Stimulated activated CD4-positive, alpha-beta T cell treated with anti-CD3 and anti-CD28 coated beads, TNF-alpha, amount 100 ng/mL, for 4 hours (primary cell): Measurements from ENCODE around the gene AGPS.
"Not testable (repeated sequence)": the region's sequence is repeated elsewhere in the genome, so short reads cannot be mapped to it uniquely, and the experiment has no call there.

Experiments used
- DNase-seq, 3 experiments: peaks; one replicate each; pipeline ENCODE4 v3.0.0-alpha.2; 2020; ENCODE audit warnings: low read depth in 3 of 3

The AGPS gene

DNA sequence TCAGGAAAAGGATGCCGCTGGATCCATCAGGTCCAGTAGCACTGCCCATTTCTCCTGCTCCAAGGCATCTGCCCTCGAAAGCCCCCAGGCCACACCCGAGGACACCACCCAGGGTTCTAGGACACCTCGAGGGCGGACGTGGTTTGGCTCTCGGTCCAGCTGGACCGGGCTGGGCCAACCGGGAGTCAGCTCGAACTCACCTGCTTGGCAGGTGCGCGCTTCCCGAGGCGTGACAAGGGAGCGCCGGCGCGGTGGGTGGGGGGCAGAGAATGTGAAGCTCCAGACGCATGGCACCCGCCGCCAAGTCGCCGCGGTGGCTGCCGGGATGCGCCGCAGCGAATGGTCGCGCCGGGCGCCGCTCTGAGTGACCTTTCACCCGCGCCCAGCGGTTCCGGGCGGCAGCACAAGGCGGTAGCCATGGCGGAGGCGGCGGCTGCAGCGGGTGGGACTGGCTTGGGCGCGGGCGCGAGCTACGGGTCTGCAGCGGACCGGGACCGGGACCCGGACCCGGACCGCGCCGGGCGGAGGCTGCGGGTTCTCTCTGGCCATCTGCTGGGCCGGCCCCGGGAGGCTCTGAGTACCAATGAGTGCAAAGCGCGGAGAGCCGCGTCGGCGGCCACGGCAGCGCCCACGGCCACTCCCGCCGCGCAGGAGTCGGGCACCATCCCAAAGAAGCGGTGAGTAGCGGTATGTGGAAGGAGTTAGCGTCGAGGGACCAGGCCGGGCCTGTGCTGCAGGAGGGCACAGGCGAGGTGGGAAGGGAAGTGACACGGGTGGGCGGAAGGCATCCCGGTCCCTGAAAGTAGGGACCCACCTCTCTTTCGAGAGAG is at the start of gene AGPS:
TSS of gene AGPS (plus strand) at position 401 of the 830 bp plus-strand sequence. CDS start at position 418, 17 bp downstream.
- peak; percentile 40 to 61 (median 56) for DNase-seq

DNA sequence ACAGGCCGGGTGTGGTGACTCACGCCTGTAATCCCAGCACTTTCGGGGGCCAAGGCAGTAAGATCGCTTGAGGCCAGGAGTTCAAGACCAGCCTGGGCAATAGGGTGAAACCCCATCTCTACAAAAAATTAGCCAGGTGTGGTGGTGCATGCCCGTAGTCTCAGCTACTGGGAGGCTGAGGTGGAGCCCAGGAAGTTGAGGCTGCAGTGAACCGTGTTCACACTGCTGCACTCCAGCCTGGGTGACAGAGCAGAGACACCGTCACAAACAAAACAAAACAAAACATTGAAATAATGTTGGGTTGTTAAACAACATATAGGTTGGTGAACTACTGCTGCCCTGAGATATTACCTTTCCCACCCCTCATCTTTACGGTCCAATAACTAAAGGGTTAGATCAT is 48.8 kb upstream of the AGPS start:
- no peak for DNase-seq

DNA sequence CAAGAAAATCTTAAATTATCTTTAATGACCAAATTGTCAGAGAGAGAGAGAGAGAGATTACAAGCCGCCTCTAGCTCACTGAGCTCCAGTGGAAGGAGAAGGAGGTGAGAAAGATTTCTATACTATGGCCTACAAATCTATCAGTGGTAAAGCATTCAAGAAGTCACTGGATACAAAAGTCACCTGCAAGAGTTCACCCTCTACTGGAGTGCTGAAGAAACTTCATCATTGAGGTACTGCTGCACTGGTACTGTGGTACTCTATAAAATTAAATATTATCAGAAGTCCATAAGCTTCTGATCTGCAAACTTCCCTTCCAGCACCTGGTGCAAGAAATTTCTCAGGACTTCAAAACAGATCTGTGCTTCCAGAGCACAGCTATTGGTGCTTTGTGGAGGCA is 48.3 kb upstream of the AGPS start:
- DNase-seq = no peak

DNA sequence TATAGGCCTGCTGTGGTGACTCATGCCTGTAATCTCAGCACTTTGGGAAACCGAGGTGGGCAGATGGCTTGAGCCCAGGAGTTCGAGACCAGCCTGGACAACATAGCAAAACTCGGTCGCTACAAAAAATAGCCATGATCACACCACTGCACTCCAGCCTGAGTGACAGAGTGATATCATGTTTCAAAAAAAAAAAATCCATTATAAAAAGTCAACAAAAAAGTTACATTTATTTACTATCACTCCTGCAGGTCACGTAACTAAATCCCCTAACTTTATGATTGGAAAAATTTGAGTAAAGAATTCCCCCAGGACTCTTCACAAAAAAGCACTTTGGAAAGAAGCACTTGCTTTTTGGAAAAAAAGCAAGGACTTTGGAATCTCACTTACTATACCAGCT is 46.4 kb upstream of the AGPS start:
- DNase-seq = no peak

DNA sequence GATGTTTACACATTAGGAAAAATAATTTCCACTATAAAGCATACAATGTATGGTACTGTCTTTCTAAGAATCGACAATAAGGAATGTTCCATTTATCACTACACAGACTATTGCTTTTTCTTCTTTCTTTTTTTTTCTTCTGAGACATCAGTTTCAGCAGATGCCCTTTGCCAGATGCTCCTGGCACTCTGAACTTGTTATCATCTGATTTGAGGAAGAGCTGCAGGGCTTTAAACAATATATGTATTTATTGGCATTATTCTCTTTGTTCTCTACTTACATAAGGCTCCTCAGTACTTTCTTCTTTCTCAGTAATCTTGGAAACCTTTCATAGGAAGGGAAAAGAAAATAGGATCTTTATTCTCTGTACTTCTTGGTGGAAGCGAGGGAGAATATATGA is 45.0 kb upstream of the AGPS start:
- no peak for DNase-seq

DNA sequence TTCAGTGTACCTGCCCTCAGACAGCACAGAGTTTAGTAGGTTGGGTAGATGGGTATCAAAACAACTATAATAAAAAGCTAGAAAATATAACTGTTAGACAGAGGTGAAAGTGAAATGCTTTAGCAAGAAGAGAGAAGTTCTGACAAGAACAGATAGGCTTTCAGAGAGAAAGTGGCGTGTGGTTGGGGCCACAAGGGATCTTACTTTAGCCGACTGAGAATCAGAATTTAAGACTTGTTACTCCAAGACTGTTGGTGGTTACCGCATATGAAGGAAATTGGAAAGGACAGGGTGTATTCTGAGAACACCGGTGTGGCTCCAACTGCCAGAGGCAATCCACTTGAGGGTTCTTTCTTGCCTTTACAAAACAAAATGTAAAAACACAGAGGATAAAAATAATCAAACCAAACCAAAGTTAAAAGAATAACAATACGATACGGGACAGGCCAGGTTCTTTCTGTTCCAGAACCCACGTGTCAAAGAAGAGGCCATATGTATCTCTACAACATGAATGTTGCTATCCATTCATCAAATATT is 44.4 kb upstream of the AGPS start:
- DNase-seq = no peak

DNA sequence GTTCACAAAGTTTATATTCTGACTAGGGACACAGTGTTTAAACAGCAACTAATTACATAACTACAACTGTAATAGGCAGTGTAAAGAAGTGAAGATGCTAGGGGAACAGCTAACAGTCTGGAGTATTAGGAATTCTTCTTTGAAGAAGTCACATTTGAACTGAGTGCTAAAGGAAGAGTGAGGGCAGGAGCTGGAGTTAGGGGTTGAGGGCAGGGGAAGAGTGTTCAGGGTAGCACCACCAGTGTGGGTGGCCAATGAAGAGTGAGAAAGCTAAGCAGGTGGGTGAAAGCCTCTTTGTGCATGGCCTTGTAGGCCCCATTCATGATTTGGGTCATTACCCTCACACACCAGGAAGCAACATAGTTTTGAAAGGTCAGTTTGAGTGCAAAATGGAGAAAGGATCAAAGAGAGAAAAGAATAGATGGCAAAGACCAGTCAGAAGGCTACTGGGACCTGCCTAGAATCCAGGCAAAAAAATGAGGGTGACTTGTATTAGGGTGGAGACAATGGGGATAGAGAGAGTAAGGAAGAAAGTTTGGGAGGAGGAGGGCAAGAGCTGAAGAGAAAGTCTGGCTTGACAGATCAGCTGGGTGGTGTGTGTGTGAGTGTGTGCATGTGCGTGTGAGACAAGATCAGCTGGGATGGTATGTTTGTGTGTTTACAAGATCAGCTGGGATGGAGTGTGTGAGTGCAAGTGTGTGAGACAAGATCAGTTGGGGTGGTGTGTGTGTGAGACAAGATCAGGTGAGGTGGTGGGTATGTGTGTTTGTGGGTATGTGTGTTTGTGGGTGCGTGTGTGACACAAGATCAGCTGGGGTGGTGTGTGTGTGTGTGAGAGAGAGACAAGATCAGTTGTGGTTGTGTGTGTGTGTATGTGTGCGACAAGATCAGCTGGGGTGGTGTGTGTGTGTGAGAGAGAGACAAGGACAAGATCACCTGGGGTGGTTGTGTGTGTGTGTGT is 43.6 kb upstream of the AGPS start:
- DNase-seq = no peak

DNA sequence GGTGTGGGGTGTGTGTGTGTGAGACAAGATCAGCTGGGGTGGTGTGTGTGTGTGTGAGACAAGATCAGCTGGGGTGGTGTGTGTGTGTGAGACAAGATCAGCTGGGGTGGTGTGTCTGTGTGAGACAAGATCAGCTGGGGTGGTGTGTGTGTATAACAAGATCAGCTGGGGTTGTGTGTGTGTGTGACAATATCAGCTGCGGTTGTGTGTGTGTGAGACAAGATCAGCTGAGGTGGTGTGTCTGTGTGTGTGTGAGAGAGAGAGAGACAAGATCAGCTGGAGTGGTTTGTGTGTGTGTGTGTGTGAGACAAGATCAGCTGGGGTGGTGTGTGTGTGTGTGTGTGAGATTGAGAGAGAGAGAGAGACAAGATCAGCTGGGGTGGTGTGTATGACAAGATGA is 41.9 kb upstream of the AGPS start:
- not testable (repeated sequence) for DNase-seq

DNA sequence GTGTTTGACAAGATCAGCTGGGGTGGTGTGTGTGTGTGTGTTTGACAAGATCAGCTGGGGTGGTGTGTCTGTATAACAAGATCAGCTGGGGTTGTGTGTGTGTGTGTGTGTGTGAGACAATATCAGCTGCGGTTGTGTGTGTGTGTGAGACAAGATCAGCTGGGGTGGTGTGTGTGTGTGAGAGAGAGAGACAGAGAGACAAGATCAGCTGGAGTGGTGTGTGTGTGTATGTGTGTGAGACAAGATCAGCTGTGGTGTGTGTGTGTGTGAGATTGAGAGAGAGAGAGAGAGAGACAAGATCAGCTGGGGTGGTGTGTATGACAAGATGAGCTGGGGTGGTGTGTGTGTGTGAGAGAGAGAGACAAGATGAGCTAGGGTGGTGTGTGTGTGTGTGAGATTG is 41.5 kb upstream of the AGPS start:
- DNase-seq = not testable (repeated sequence)

DNA sequence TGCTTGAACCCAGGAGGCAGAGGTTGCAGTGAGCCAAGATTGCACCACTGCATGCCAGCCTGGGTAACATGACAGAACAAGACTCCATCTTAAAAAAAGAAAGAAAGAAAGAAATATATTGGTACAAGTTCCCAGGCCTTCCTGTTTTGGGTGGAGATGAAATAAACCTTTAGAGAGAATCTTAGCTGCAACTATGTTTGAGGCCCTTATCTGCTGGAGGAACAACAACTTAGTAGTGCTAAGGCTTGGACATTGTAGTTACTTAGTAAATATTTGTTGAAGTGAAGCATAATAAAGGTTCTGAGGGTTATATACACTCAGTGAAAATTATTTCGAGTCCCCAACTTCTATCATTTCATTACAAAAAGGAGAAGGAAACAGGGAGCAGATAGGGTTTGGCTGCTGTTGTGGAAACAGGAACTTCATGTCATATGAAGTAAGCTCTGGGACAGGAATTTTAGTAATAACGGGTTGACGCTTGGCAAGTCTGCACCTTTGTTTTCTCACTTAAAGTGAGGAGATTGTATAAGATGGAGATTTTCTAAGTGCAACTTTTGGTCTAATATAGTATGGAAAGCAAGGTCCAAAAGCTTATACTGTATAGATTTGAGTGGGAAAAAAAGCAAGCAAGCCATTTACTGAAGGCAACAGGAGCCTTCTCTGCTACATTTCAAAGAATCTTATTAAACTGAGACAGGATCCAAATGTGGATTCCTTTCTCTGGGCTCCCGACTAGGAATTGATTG is 40.0 kb upstream of the AGPS start:
- no peak for DNase-seq

DNA sequence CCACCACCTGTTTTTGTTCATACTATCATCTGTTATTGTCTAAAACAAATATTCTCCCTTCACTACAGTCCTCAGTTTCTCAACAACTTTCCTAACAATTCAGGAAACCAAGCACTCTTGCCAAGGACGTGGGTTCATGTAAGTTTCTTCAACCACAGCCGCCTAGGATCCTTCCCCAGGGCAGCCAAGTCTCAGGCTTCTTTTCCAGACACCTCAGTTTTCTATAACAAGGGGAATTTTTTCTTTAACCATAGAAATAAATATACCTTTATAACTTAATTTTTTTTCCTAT is 39.4 kb upstream of the AGPS start:
- no peak for DNase-seq

DNA sequence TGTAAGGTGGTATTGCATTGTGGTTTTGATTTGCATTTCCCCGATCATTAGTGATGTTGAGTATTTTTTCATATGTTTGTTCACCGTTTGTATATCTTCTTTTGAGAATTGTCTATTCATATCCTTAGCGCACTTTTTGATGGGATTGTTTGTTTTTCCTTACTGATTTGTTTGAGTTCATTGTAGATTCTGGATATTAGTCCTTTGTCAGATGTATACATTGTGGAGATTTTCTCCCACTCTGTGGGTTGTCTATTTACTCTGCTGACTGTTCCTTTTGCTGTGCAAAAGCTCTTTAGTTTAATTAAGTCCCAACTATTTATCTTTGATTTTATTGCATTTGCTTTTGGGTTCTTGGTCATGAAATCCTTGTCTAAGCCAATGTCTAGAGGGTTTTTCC is 38.0 kb upstream of the AGPS start:
- not testable (repeated sequence) for DNase-seq

DNA sequence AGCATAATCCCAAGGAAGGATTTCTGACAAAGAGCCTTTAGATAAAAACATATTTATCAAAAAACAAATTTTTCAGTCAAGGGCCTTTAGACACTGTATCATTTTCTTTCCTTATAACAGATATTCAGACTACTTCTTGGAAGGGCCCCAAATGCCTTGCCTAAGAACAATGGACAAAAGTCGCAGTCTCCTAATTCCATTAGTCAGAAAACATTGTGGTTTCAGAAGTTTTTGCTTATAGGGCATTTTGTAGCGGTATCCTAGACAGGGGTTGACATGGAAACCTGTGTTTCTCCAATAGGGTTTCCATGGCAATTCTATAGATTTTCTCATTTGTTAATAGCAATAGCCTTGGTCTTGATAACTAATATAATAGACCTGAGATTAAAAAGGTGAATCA is 36.7 kb upstream of the AGPS start:
- DNase-seq = no peak

DNA sequence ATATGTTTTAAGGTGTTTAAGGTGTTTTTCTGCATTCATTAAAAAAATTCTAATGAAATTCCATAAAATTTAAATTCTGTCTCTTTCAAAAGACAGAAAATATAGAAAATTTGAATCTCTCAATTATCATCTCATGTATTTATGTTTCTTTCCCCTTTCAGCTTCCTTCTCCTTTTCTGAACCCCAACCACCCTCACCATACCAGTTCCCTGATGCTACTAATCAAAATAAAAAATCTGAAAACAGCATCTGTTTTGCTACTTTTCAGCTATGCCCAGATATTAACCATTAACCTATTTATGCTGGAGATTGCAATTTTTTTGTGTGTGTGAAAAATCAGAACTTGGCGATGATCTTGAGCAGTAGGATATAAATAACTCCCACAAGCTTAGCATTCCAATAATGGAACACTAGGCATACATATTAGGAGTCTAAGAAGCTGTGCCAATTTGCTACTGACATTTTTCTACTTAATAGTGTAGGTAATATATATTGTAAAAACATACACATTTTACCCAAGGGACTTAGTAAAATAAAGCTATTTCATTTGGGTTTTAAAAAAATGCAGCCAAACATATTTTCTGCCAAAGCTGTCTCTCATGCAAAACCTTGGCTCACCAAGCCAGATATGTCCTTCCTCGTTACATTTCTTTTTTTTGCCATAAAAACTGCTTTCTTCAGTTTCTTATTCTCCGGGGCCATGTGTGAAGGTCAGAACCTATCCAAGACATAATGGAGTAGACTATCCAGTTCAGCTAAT is 32.6 kb upstream of the AGPS start:
- no peak for DNase-seq

DNA sequence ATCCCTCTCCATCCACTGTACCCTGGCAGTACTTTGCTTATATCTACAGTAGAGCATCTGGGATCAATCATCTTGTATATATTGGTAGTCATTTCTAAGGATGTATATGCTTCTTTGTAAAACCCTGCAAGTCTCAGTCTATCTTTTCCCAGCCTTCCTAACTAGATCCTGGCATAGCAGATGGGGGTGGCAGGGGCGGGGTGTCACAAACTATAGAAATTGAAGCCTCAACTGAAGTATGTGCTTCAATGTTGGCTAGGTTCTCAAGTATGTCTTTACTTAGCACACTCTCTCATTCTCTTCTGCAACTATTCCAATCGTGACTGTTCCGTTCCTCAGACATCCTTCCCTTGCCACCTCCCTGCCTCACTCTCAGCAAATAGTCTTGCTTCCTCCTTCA is 30.1 kb upstream of the AGPS start:
- no peak for DNase-seq

DNA sequence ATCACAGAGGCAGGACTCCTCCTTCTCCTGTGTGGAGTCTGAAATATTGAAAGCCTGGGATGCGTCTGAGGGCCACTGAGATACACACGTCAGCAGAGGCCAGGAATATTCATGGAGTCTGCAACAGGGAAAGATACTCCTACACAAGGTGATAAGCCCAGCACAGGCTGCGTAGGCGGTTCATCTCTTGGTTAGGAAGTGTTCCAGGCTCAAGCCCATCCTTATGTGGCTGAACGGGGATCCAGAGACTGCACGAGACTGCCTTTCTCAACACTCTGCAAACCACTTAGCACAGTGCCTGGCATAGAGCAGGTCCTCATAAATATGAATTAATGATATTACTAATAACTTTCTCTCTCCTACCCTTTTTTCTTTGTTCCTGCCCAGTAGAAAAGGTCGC is 29.2 kb upstream of the AGPS start:
- no peak for DNase-seq

DNA sequence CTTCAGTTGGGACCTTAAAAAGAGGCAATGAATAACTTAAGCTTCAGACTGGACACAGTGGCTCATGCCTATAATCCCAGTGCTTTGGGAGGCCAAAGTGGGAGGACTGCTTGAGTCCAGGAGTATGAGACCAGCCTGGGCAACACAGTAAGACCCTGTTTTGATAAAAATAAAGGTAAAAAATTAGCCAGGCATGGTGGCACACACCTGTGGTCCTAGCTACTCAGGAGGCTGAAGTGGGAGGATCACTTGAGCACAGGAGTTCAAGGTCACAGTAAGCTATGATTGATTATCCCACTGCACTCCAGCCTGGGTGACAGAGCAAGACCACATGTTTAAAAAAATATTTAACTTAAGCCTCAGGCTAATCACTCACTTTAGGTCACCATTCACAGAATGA is 26.8 kb upstream of the AGPS start:
- not testable (repeated sequence) for DNase-seq

DNA sequence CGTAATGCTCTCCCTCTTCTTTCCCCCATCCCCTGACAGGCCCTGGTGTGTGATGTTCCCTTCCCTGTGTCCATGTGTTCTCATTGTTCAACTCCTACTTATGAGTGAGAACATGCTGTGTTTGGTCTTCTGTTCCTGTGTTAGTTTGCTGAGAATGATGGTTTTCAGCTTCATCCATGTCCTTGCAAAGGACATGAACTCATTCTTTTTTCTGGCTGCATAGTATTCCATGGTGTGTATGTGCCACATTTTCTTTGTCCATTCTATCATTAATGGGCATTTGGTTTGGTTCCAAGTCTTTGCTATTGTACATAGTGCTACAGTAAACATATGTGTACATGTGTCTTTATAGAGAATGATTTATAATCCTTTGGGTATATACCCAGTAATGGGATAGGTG is 24.6 kb upstream of the AGPS start:
- not testable (repeated sequence) for DNase-seq

DNA sequence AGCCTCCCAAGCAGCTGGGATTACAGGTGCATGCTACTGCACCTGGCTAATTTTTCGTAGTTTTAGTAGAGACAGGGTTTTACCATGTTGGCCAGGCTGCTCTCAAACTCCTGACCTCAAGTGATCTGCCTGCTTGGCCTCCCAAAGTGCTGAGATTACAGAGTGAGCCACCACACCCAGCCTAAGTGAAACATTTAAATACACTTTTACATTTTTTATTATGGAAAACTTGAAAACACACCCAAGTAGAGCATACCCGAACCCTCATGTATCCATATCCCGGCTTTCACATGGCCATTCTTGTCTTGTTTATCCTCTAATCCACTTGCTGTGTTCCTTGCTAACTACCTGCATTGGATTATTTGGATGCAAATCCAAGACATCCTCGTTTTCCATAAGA is 13.2 kb upstream of the AGPS start:
- DNase-seq = no peak

DNA sequence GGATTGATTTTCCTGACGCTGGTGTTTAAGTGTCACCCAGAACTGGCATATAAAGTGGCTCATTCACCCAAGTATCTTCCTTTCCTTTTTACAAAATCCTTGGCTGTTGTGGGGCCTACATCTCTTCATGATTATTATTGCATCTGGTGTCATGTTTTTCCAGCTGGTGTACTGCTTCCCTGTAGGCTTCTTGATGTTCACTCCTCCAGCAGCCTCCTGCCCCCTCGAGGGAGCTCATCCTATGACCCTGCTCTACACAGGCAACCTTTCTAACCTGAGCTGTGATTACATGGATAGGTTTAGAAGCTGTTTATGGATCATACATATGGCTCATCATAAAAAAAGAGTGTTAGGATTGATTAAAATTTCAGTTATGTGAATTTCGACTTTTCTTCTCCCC is 12.4 kb upstream of the AGPS start:
- DNase-seq = no peak

DNA sequence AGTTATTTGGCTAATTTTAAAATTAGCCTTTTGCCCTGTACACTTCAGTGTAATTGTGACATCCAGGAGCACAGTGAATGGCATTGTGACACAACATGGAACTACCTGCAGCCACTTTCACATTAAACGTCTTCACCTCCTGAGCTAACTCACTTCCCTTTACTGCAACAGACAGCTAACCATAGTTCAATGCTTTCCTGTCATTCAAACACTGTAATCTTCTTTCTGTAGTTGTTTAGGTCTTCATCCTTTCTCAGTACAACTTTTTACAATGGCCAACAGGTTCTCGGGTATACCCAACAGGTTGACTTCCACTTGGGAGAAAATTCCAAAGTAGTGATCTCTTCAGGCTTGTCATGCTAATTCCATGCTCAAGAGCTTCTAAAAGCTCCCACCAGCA is 8.6 kb upstream of the AGPS start:
- DNase-seq = no peak
